ENCODE data around the gene CEP41.

The CEP41 gene

DNA sequence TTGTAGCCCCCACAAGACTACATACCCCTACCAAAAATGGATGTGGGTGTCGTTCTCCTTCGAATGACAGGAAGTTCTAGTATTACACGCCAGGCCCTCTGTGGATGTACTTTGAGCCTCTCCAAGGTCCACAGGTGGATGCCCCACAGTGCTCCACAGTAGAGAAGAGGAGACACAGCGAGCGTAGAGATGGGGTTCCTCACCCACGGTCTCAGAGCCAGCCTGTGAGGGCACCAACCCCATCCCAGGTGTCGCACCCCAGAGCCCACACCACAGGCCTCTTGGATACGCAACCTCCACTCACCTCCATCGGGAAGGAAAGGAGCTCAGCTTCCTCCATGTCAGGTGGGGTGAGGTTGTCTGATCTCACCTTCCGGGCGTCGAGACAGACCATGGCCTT lies 93.9 kb downstream of the CEP41 start:
- no peak for DNase-seq

DNA sequence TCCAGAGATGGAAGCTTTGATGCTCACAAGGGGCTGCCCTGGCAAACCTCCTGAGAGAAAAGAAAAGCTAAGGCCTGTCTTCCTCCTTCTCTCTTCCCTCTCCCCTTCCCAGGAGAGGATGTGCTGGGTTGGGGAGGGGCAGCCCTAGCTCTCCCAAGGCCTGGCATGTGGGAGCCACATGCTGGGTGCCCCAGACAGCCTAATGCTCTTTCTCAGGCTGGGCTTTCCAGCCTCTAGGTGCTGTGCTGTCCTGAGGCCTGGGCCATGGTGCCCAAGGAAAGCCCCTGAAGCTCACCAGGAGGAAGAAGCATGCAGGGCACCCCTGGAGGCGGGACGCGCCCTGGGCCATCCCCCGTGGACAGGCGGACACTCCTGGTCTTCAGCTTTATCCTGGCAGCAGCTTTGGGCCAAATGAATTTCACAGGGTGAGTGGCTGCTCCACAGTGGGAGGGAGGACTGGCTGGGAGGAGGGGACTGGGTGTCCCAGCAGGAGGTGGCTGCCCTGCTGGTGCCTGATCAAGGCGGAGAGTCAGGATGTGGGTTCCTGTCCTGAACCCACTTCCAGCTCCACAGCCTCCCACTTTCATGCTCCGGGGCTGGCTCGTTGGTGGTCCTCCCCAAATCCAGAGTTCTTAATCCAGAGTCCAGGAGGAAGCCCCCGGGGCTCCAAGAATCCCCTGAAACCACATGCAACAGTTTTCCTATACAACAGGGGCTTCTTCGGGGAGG lies 94.5 kb downstream of the CEP41 start:
- DNase-seq: no peak

DNA sequence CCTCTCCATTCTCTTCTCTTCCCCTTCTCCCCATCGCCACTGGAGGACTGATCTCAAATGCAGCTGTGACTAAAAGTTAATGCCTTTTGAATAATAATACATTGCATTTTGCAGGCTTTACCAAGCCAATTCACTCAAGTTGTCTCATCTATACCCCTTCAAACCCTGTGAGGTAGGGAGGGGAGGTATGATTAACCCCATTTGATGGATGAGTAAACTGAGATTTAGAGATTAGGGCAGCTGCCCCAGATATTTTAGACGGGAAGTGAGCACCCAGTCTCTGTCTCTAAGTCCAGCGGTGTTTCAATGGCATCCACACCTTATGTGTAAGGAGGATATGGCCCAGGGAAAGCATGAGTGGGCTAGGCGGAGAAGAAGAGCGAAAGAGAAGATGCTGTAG lies 95.1 kb downstream of the CEP41 start:
- DNase-seq: no peak

DNA sequence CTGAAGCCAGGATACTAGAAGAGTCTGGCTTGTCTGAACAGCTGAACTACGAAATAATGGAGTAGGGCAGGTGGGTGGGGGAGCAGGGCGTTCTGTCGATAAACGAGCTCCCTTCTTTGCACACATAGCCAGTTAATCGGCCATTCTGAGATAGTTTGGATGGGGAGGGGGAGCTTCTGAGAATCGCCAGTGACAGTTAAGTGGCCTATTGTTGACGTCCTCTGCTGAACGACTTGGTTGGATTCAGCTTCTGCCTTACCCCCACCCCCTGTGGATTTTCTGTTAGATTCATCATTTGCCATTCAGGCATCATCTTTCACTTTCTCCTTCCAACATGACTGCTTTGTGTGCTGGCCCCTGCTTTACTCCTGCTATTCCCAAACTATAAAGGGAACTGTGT lies 95.7 kb downstream of the CEP41 start:
- no peak for DNase-seq

DNA sequence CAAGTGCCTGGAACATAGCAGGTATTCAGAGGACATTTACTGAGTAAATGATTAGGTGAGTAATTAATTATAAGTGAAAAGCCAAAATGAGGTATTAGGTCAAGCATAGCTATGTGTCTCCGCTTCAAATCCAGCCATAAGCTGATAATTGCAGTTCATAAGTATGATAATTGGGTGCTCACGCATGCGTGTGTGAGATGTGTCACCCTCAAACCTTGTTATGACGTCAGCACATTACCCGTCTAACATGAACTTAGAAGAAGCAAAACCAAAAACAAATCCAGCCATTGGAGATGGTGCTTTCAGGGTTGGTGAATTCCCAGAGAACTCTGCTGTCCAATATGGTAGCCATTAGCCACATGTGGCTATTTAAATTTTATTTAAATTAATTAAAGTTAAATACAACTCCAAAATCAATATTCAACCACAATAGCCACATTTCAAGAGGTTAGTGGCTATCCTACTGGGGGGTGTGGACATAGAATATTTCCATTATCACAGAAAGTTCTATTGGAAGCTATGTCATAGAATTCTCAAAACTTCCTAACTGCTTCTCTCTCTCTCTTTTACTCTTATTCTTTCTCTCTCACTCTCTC lies 96.4 kb downstream of the CEP41 start, which contains the start of gene CPA5:
Gene CPA5, plus strand, starts transcription at position 546 of the 596 bp plus-strand sequence. CDS start 1,670 bp downstream, outside the sequence.
- DNase-seq: no peak

Data from NCI-H226 (cell line).